Effector memory CD8-positive, alpha-beta T cell (primary cell): Measurements from ENCODE around the gene MAP4K4.
"Not testable (repeated sequence)": the region's sequence is repeated elsewhere in the genome, so short reads cannot be mapped to it uniquely, and the experiment has no call there.

Experiments
- ATAC-seq: fragments of 150-1000 bp; cut with Tn5 transposase; replicated peaks from 2 replicates; pipeline ENCODE4 v1.10.0; 2021; ENCODE audit warnings: mild to moderate bottlenecking, moderate library complexity
- DNase-seq, 3 experiments: peaks; one replicate each; pipeline ENCODE4 v3.0.0; 2021
- H3K27ac Mint-ChIP-seq, 2 donors: one replicate each; pipeline ENCODE4 v1.8.0; 2022; ENCODE audit warnings: mild to moderate bottlenecking in 2 of 2, mixed read lengths in 2 of 2, moderate library complexity in 2 of 2
- H3K27me3 Mint-ChIP-seq, 2 donors: one replicate each; pipeline ENCODE4 v1.8.0; 2022; ENCODE audit warnings: mixed read lengths in 2 of 2
- H3K36me3 Mint-ChIP-seq: one replicate; pipeline ENCODE4 v1.8.0; 2022; ENCODE audit warnings: mild to moderate bottlenecking, moderate library complexity, mixed read lengths; ENCODE audit not compliant: insufficient read depth
- H3K4me1 Mint-ChIP-seq, 2 donors: one replicate each; pipeline ENCODE4 v1.8.0; 2022; ENCODE audit warnings: low read depth in 2 of 2, mixed read lengths in 2 of 2
- H3K4me3 Mint-ChIP-seq, 2 donors: one replicate each; pipeline ENCODE4 v1.8.0; 2022; ENCODE audit warnings: mild to moderate bottlenecking in 2 of 2, mixed read lengths in 2 of 2, moderate library complexity in 2 of 2
- H3K9me3 Mint-ChIP-seq, 2 donors: one replicate each; pipeline ENCODE4 v1.8.0; 2022; ENCODE audit warnings: mixed read lengths in 2 of 2

The MAP4K4 gene

GRCh38 chr2:101745711-101746694 is 48.5 kb downstream of the MAP4K4 start:
- Mint-ChIP-seq H3K27me3 (no peaks in the 10 kb centered on the region), H3K4me3 (peak overlapping the region in 1 of 2 donors; percentile 14), H3K36me3 (peaks cover 3% of the 10 kb centered on the region), H3K4me1 (peaks cover 48 to 66% of the 10 kb centered on the region in 2 donors), H3K27ac (peak overlapping the region; percentile 49 to 87), H3K9me3 (no peaks in the 10 kb centered on the region)
- no peak for ATAC-seq
- DNase-seq = no peak

- ATAC-seq (no peak), DNase-seq (no peak)
- Mint-ChIP-seq H3K4me3 (no peak overlapping the region), H3K36me3 (peaks cover 3% of the 10 kb centered on the region), H3K4me1 (peaks cover 51 to 69% of the 10 kb centered on the region in 2 donors), H3K27ac (peak overlapping the region in 1 of 2 donors; percentile 59), H3K27me3 (no peaks in the 10 kb centered on the region), H3K9me3 (no peaks in the 10 kb centered on the region)
Observed at GRCh38 chr2:101748000-101748399, 50.5 kb downstream of the MAP4K4 start.

GRCh38 chr2:101748462-101748861 is 51.0 kb downstream of the MAP4K4 start:
- Mint-ChIP-seq H3K4me1 (peaks cover 50 to 69% of the 10 kb centered on the region in 2 donors), H3K27ac (peak overlapping the region in 1 of 2 donors; percentile 59)
- not testable (repeated sequence) for DNase-seq, H3K9me3 Mint-ChIP-seq, H3K36me3 Mint-ChIP-seq, ATAC-seq, H3K27me3 Mint-ChIP-seq, H3K4me3 Mint-ChIP-seq

- Mint-ChIP-seq H3K4me1 (peaks cover 47 to 63% of the 10 kb centered on the region in 2 donors), H3K9me3 (no peaks in the 10 kb centered on the region), H3K27me3 (no peaks in the 10 kb centered on the region), H3K36me3 (peaks cover 3% of the 10 kb centered on the region), H3K4me3 (no peak overlapping the region), H3K27ac (no peak overlapping the region)
- ATAC-seq (no peak), DNase-seq (no peak)
Observed at GRCh38 chr2:101750688-101751087, 53.2 kb downstream of the MAP4K4 start.

- peaks cover 47 to 60% of the 10 kb centered on the region in 2 donors for H3K4me1 Mint-ChIP-seq
- H3K27me3 Mint-ChIP-seq = no peaks in the 10 kb centered on the region
- ATAC-seq (no peak), DNase-seq (no peak)
- H3K4me3 Mint-ChIP-seq = no peak overlapping the region
- H3K36me3 Mint-ChIP-seq = peaks cover 3% of the 10 kb centered on the region
- peak overlapping the region in 1 of 2 donors; percentile 39 for H3K27ac Mint-ChIP-seq
- H3K9me3 Mint-ChIP-seq = no peaks in the 10 kb centered on the region
Observed at GRCh38 chr2:101751276-101751815, 53.8 kb downstream of the MAP4K4 start.

- Mint-ChIP-seq H3K4me1 (peaks cover 46 to 62% of the 10 kb centered on the region in 2 donors), H3K27me3 (no peaks in the 10 kb centered on the region), H3K4me3 (peak overlapping the region in 1 of 2 donors; percentile 18), H3K9me3 (no peaks in the 10 kb centered on the region), H3K36me3 (peaks cover 3% of the 10 kb centered on the region), H3K27ac (peak overlapping the region; percentile 35 to 66)
- ATAC-seq (no peak), DNase-seq (no peak)
Observed at GRCh38 chr2:101751875-101752619, 54.5 kb downstream of the MAP4K4 start.

- no peak for DNase-seq
- no peak overlapping the region for H3K4me3 Mint-ChIP-seq
- ATAC-seq = no peak
- peaks cover 3% of the 10 kb centered on the region for H3K36me3 Mint-ChIP-seq
- H3K27ac Mint-ChIP-seq = peak overlapping the region; percentile 66 to 72
- no peaks in the 10 kb centered on the region for H3K9me3 Mint-ChIP-seq
- H3K4me1 Mint-ChIP-seq = peaks cover 46 to 63% of the 10 kb centered on the region in 2 donors
- no peaks in the 10 kb centered on the region for H3K27me3 Mint-ChIP-seq
Observed at GRCh38 chr2:101752716-101753616, 55.5 kb downstream of the MAP4K4 start.

GRCh38 chr2:101753720-101754490 is 56.4 kb downstream of the MAP4K4 start:
- H3K9me3 Mint-ChIP-seq = no peaks in the 10 kb centered on the region
- H3K27ac Mint-ChIP-seq = peak overlapping the region; percentile 53 to 72
- peak overlapping the region in 1 of 2 donors; percentile 21 for H3K4me3 Mint-ChIP-seq
- peaks cover 50 to 64% of the 10 kb centered on the region in 2 donors for H3K4me1 Mint-ChIP-seq
- ATAC-seq = no peak
- DNase-seq = no peak
- no peaks in the 10 kb centered on the region for H3K27me3 Mint-ChIP-seq
- H3K36me3 Mint-ChIP-seq = peaks cover 3% of the 10 kb centered on the region

GRCh38 chr2:101754618-101755017 is 57.1 kb downstream of the MAP4K4 start:
- Mint-ChIP-seq H3K27me3 (no peaks in the 10 kb centered on the region), H3K4me3 (no peak overlapping the region), H3K27ac (peak overlapping the region in 1 of 2 donors; percentile 72), H3K4me1 (peaks cover 50 to 64% of the 10 kb centered on the region in 2 donors), H3K36me3 (peaks cover 3% of the 10 kb centered on the region), H3K9me3 (no peaks in the 10 kb centered on the region)
- DNase-seq (no peak), ATAC-seq (no peak)

GRCh38 chr2:101756266-101756665 is 58.8 kb downstream of the MAP4K4 start:
- Mint-ChIP-seq H3K36me3 (no peaks in the 10 kb centered on the region), H3K4me3 (peak overlapping the region in 1 of 2 donors; percentile 54), H3K9me3 (no peaks in the 10 kb centered on the region), H3K4me1 (peaks cover 45 to 62% of the 10 kb centered on the region in 2 donors), H3K27me3 (no peaks in the 10 kb centered on the region), H3K27ac (no peak overlapping the region)
- no peak for DNase-seq
- ATAC-seq = no peak

- Mint-ChIP-seq H3K36me3 (no peaks in the 10 kb centered on the region), H3K4me3 (peak overlapping the region; percentile 44 to 54), H3K27ac (peak overlapping the region; percentile 77 to 86), H3K27me3 (no peaks in the 10 kb centered on the region), H3K4me1 (peaks cover 45 to 59% of the 10 kb centered on the region in 2 donors), H3K9me3 (no peaks in the 10 kb centered on the region)
- ATAC-seq (peak; percentile 59), DNase-seq (no peak)
Observed at GRCh38 chr2:101758001-101758400, 60.5 kb downstream of the MAP4K4 start.

- Mint-ChIP-seq H3K36me3 (no peaks in the 10 kb centered on the region), H3K4me1 (peaks cover 43 to 57% of the 10 kb centered on the region in 2 donors), H3K9me3 (no peaks in the 10 kb centered on the region), H3K27me3 (no peaks in the 10 kb centered on the region), H3K4me3 (no peak overlapping the region), H3K27ac (no peak overlapping the region)
- ATAC-seq (no peak), DNase-seq (no peak)
Observed at GRCh38 chr2:101759162-101759561, 61.7 kb downstream of the MAP4K4 start.
